GM21447 (cell line): Measurements from ENCODE around the gene CCR8.
"Not testable (repeated sequence)": the region's sequence is repeated elsewhere in the genome, so short reads cannot be mapped to it uniquely, and the experiment has no call there.

Experiments used
- ATAC-seq: cut with Tn5 transposase; IDR thresholded peaks from one replicate; pipeline ENCODE4 v1.9.1; 2021; ENCODE audit not compliant: unreplicated experiment

The CCR8 gene

DNA sequence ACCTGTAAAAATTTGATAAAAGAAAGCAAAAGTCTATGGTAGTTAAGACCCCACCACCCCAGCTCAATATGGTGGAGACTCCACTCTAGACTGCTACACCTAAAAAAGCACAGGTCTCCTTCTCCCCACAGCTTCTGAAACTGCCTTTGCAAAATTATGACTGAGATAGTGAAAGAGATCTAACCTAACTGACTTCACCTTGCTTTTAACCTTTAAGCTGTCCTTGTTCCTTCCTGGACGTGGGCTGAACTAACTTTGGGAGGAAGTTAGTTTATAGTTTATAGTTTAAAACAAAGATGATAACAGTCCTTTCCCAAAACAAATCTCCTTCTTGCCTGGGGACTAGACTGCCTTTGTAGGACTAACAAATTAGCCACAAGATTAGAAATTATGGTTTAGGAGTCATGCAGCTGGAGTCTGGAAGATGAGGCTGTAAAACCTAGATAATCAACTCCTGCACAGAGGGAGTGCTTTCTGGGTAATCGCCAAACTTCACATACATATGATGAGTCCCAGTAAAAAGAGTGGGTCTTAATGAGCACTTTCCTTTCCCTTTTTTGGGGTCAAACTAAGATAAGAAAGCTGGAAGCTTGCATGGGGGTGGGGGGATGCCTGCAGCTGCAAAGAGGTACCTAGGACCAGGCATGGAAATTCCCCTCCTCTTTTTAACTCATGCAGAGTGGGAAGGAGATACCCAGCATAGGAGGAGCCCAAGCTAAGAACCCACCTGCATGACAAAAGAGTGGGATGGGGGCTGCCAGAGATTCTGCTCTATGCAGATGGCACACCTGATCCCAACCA is 17.5 kb downstream of the CCR8 start:
- ATAC-seq: peak; percentile 89

DNA sequence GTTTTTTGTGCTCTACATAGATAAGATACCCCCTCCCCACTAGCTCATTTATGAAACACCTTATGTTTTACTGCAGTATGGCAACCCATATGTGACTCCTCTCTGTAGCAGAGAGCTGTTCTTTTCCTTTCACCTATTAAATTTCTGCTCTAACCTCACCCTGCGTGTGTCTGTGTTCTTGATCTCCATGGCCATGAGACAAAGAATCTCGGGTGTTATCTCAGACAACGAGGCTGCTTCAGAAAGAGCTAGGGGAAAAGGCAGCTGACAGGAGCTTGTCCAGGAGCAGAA is 18.0 kb downstream of the CCR8 start:
- no peak for ATAC-seq

DNA sequence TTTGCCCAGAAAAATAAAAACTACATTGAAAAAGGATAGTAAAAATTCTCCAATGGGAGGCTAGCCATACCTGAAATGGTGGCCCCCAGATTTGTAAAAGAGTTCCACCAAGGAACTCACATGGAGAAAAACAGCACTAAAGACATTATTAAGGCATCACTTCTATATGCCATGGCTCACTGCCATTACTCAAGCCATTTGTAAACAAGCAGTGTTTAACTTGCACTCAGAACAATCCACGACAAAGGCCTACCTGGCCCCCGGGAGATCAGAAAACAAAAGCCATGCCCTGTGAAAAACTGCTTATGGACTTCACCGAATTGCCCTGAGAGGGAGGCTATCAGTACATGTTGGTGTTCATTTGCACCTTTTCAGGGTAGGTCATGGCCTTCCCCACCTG is 19.6 kb downstream of the CCR8 start:
- ATAC-seq: no peak

DNA sequence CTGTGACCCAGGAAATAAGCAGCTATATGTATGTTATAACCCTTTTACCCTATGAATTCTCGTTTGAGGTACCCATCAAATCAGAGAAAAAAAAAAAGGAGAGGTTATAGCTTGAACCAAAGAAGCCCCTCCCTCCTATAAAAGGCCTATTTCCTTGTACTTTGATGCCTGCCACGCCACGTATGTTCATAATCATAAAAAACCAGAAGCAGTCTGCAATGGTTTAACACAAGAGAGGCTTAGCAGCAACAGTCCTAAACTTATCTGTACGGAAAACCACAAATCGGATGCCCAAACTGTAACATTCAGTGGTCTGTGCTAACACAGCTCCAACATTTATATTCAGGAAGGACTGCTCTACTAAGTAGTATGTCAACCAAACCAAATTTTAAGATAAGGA is 21.2 kb downstream of the CCR8 start:
- ATAC-seq: no peak

DNA sequence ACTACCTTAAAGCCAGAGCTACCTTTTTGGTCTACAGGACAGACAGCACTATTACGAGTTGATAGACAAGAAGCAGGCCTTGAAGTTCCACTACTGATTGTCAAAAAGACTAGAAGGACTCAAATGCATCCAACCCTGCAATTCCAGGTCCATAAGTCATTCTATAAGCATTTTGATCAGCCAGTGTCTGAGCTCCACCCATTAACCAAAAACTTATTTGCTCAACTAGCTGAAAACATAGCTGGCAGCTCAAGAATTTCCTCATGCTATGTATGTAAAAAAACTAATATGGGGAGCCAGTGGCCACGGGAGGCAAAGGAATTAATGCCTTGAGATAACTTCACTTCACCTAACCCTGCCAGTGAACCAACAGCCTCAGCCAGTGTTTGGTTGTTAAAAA is 21.6 kb downstream of the CCR8 start:
- not testable (repeated sequence) for ATAC-seq

DNA sequence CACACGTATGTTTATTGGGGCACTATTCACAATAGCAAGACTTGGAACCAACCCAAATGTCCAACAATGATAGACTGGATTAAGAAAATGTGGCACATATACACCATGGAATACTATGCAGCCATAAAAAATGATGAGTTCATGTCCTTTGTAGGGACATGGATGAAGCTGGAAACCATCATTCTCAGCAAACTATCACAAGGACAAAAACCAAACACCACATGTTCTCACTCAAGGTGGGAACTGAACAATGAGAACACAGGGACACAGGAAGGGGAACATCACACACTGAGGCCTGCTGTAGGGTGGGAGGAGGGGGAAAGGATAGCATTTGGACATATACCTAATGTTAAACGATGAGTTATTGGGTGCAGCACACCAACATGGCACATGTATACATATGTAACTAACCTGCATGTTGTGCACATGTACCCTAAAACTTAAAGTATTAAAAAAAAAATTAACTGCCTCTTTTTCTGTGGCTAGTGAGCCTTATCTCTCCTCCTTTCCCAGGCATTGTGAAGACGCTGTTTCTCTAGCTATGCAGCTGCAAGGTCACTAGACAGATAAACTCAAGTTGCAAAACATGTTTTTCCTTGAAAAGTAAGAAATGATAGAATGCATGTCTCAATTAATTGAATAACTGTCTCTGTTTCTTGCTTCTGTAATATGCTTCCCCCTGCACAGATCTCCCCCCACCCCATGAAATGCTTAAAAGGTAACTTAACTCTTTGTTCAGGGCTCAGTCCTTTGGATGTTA is 23.8 kb downstream of the CCR8 start:
- not testable (repeated sequence) for ATAC-seq

DNA sequence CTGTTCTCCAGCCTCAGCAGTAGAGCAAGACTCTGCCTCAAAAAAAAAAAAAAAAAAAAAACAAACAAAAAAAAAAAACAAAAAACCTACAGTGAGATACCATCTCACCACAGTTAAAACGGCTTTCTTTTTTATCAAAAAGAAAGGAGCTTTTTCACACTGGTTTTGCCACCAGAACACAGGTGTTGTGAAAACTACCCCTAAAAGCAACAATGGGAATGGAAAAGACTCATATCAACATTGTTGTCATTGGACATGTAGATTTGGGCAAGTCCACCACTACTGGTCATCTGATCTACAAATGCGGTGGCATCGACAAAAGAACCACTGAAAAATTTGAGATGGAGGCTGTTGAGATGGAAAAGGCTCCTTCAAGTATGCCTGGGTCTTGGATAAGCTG is 28.8 kb downstream of the CCR8 start:
- no peak for ATAC-seq

DNA sequence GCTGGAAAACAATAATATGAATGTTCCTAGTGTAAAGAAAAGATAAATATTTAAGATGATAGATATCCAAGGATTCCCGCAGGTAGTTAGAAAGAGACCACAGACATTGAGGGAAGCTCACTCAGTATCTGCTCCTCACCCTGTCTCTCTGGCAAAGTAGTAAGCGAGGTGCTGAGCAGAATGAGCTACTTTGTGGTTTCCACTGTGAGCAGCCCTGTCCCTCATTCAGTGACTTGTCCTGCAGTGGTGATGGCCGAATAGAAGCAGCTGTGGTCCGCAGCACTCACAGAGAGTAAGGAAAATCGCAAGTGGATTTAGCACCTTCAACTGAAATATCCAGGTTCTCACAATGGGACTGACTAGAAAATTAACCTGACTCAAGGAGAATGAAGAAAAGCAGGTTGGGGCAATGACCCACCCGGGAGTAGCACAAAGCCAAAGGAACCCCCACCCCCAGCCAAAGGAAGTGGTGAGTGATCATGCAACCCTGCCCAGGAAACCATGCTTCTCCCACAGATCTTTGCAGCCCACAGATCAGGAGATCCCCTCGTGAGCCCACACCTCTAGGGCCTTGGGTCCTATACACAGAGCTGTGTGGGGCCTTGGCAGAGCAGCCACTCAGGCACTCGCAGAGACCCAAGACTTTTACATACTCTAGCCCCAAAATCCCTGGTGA is 31.9 kb downstream of the CCR8 start:
- no peak for ATAC-seq

DNA sequence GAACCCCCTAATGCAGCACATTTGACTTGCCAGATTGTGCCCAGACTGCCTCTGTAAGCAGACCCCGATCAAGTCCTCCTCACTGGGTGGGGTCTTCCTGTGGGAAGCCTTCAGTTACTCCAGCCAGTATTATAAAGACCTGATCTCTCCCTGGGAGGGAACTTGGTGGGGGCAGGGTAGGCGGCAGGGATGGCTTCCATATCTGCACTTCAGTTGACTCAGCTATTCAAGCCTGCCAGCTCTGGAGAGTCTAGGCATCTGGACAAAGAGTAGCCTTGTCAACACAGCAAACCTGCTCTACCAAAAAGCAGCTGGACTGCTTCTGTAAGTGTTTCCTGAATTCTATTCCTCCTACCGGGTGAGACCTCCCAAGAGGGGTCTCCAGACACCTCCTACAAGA is 32.7 kb downstream of the CCR8 start:
- no peak for ATAC-seq

DNA sequence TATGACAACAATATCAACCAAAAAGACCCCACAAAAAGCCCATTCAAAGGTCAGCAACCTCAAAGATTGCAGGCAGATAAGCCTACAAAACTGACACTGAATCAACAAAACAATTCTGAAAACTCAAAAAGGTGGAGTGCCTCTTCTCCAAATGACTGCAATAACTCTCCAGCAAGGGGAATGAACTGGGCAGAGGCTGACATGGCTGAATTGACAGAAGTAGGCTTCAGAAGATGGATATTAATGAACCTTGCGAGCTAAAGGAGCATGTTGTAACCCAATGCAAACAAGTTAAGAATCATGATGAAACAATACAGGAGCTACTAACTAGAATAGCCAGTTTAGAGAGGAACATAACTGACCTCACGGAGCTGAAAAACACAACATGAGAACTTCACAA is 33.3 kb downstream of the CCR8 start:
- no peak for ATAC-seq

DNA sequence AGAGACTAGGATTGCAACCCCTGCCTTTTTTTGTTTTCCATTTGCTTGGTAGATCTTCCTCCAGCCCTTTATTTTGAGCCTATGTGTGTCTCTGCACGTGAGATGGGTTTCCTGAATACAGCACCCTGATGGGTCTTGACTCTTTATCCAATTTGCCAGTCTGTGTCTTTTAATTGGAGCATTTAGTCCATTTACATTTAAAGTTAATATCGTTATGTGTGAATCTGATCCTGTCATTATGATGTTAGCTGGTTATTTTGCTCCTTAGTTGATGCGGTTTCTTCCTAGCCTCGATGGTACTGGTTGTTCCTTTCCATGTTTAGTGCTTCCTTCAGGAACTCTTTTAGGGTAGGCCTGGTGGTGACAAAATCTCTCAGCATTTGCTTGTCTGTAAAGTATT is 40.9 kb downstream of the CCR8 start:
- not testable (repeated sequence) for ATAC-seq

DNA sequence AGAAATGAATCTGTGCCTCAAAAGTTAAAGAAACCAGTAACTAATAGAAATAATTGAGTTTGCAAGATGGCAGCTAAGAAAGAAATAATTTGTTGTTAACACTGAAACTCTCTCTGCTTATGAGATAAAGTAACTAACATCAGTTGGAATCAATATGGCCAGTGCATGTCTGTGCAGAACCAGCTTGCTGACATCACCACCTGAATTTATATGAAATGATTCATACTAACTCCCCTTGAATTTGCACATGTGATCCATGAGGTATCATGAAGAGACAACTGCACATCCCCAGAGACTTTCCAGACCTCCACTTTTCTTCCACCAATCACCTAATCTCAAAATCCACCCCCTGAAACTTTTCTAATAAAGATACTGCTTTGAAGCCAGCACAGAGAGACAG is 43.3 kb downstream of the CCR8 start:
- ATAC-seq: no peak

DNA sequence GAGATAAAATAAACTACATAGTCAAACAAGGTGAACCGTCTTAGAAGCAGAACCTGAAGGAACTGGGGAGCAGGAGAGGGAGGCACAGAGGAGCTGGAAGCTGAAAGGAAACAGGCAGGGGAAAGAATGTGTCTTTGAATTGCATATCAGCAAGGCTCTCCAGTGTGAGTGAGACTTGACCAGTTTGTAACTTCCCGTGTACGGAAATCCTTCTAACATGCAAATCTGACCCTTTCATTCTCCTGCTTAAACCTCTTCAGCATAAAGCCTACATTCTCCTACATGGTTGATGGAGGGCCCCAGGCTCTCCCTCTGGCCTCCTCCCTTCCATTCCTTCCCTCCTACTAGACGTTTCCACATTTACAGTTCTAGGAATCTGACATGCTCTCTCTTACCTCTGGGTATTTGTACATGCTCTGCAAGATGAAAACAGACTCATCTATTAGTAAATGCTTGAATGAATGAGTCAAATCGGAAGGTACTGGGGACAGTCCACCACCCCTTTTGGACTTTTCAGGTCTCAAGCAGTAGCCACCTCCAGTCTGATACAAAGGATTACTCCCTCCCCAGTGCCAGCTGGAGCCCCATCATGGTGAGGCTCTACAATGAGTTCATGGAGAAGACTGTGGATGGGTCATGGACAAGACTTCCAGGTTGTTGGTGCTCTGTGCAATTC is 47.6 kb downstream of the CCR8 start:
- ATAC-seq: no peak

DNA sequence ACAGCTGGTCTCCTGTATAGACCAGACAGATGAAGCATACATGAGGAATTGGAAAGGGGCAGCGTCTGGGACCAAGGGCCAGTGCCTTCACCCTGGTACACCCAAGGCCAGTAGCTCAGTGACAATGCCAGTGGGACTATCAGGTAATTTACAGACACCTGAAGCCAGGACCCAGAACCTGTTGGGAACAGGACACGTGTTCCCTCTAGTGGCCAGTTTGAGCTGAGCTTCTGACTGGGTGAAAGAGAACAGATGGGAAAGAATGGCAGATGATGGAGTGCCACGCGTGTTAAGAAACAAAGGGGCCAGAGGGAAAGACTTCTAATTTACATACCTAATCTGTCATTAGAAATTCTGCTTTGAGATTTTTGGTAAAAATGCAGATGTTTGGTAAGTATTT is 48.6 kb downstream of the CCR8 start:
- ATAC-seq: peak; percentile 56

DNA sequence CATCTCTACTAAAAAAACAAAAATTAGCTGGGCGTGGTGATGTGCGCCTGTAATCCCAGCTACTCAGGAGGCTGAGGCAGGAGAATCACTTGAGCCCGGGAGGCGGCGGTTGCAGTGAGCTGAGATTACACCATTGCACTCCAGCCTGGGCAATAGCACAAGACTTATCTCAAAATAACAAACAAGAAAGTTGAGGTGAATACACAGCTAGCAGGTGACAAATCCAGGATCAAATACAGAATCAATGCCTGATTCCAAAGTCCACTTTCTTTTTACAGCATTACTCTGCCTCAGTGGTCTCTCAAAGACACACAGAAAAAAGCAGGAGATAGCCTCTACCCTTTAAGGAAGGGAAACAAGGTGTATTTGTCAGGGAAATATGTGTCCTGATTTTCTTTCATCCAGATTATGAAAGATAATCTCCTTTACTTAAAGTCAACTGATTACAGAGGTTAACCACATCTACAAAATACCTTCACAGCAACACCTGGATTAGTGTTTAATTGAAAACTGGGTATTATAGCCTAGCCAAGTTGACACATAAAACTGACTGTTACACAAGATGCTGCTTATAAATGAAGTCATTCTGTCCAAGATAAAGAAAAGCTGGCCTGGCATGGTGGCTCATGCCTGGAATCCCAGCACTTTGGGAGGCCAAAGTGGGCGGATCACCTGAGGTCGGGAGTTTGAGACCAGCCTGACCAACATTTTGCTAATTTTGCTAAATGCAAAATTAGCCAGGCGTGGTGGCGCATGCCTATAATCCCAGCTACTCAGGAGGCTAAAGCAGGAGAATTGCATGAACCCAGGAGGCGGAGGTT is 49.7 kb downstream of the CCR8 start:
- no peak for ATAC-seq

DNA sequence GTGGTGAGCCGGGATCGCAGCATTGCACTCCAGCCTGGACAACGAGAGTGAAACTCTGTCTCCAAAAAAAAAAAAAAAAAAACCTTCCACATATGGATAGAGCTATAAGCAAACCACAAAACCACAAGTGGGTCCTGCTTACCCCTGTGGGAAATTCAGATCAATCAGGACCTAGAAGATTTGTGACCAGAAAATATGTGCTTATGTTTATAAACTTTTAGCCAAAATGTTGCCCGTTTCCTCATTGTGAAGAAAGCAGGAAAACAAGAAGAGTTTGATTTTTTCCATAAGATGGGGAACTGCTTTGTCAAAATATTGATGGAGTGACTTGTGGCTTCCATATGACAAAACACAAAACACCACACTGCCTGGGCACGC is 50.3 kb downstream of the CCR8 start:
- no peak for ATAC-seq

DNA sequence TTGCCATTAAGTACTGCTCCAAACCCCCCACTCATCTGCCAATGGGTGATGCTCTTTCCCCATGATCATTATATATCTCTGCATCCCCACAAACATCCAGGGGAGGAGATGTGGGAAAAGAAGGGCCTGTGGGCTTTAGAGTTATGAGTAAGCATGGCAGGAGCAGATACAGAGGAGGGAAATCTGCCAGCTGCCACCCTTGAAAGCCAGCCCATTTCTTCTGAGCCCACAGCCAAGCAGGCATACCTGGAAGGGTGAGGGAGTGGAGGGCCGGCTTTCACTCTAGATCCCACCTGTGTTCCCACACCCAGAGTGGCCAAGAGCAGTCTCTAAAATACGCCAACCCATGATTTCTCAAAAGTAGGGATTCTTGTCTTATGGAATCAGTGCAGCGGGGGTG is 51.9 kb downstream of the CCR8 start:
- ATAC-seq: no peak
